OCI-LY7 (cell line): ENCODE results near the gene FOSB. TPM values are rescaled to one million over a fixed set of nuclear protein-coding genes. Genes with fewer than 3 reads are reported as not detected.

Experiments used
- BruUV-seq: library from RNA; stranded (reverse); fragments of 400-500 nt; replicated peaks from 2 replicates; lab custom pipeline; 2021; lab: Mats Ljungman, UMichigan
- CTCF ChIA-PET: fragments of 300-600 bp; sonication (Branson Sonifier 250); formaldehyde crosslinking; loops from one replicate; lab custom pipeline; 2022; ENCODE audit warnings: antibody characterized with exemption; ENCODE audit not compliant: unreplicated experiment; lab: Charles Lee
- POLR2A ChIA-PET: fragments of 300-600 bp; sonication (Branson Sonifier 250); formaldehyde crosslinking; loops from one replicate; lab custom pipeline; 2022; ENCODE audit warnings: antibody characterized with exemption; lab: Charles Lee
- DNase-seq: peaks from one replicate; pipeline ENCODE4 v3.0.0-alpha.2; 2015; ENCODE audit warnings: low spot score
- H2AFZ ChIP-seq: fragments of 200-600 bp; sonication (generic), shearing (Covaris generic); 2 replicates; pipeline ENCODE4 v1.6.1; 2014; ENCODE audit warnings: mild to moderate bottlenecking, antibody characterized with exemption, low read length, moderate library complexity
- H3K27ac ChIP-seq: fragments of 200-600 bp; sonication (generic); 2 replicates; pipeline ENCODE4 v1.5.1; 2014; ENCODE audit warnings: mixed run types, low read depth, mild to moderate bottlenecking, moderate library complexity, low read length, inconsistent platforms; ENCODE audit not compliant: poor library complexity, severe bottlenecking
- H3K36me3 ChIP-seq: fragments of 200-600 bp; sonication (generic); 2 replicates; pipeline ENCODE4 v1.6.1; 2014; ENCODE audit warnings: mild to moderate bottlenecking, antibody characterized with exemption, low read length, moderate library complexity, mixed read lengths; ENCODE audit not compliant: insufficient read depth
- H3K4me1 ChIP-seq: fragments of 200-600 bp; sonication (generic); 2 replicates; pipeline ENCODE4 v1.5.1; 2014; ENCODE audit warnings: mild to moderate bottlenecking, low read length; ENCODE audit not compliant: insufficient read depth, poor library complexity, severe bottlenecking
- H3K4me2 ChIP-seq: fragments of 200-600 bp; sonication (generic); 2 replicates; pipeline ENCODE4 v1.6.1; 2014; ENCODE audit warnings: mild to moderate bottlenecking, low read length
- H3K4me3 ChIP-seq: fragments of 200-600 bp; sonication (generic); 2 replicates; pipeline ENCODE4 v1.5.1; 2014; ENCODE audit warnings: mild to moderate bottlenecking, low read depth, low read length; ENCODE audit not compliant: poor library complexity, severe bottlenecking
- H3K79me2 ChIP-seq: fragments of 200-600 bp; sonication (generic); 2 replicates; pipeline ENCODE4 v1.6.1; 2016; ENCODE audit warnings: low read depth, mild to moderate bottlenecking, low read length, moderate library complexity, mixed read lengths; ENCODE audit not compliant: insufficient read depth
- H3K9me2 ChIP-seq: fragments of 200-600 bp; sonication (generic); 2 replicates; pipeline ENCODE4 v1.6.1; 2016; ENCODE audit warnings: mild to moderate bottlenecking, low read length, mixed read lengths; ENCODE audit not compliant: insufficient read depth
- H3K9me3 ChIP-seq: fragments of 200-600 bp; sonication (generic); 2 replicates; pipeline ENCODE4 v1.6.1; 2014; ENCODE audit warnings: mild to moderate bottlenecking, mixed run types, low read length, mixed read lengths
- H4K20me1 ChIP-seq: fragments of 200-600 bp; sonication (generic); 2 replicates; pipeline ENCODE4 v1.6.1; 2014; ENCODE audit warnings: mild to moderate bottlenecking, antibody characterized with exemption, low read length, moderate library complexity, mixed read lengths; ENCODE audit not compliant: insufficient read depth
- EZH2phosphoT487 ChIP-seq: fragments of 200-600 bp; sonication (generic); IDR thresholded peaks from 2 replicates; pipeline ENCODE4 v1.6.1; 2018; ENCODE audit warnings: low read depth, borderline replicate concordance, mild to moderate bottlenecking, mixed run types, antibody characterized with exemption, low read length, moderate library complexity, mixed read lengths
- intact Hi-C: fragments of 100-400 bp; cut with micrococcal nuclease; formaldehyde crosslinking; loops from one replicate; pipeline ENCODE4 v1.10.0; 2022; ENCODE audit not compliant: unreplicated experiment
- total RNA-seq, 2 experiments: library from RNA; depleted of rRNA in 1 of 2; stranded (reverse); fragments of >200 nt in 1 of 2; shearing (Covaris generic) in 1 of 2; gene quantifications; 2 replicates each; pipeline ENCODE4 v1.2.3, GENCODE V29; 2014 to 2022
- TF ChIP-seq, protein P1 (sequence below): fragments of 200-600 bp; sonication (generic); conservative IDR thresholded peaks from 2 replicates; pipeline ENCODE4 v1.5.1; 2014; ENCODE audit warnings: mild to moderate bottlenecking, antibody characterized with exemption, low read length, moderate library complexity, mixed read lengths

The FOSB gene
- total RNA-seq, 2 experiments from 2014 or later, result 2.3 to 2.4 TPM

GRCh38 chr19:45464274-45464673 lies 3.5 kb upstream of the FOSB start:
- Histone ChIP-seq H4K20me1 (0 out of 2 replicates have a peak, but pooled peaks cover 4% of the 10 kb centered on the region), H3K4me3 (no peak overlapping the region), H3K4me2 (no peak overlapping the region), H3K9me3 (no peaks in the 10 kb centered on the region), H3K79me2 (no peaks in the 10 kb centered on the region; the same call in 1 of the 2 replicates), H3K9me2 (no peaks in the 10 kb centered on the region), H3K4me1 (peaks cover 29% of the 10 kb centered on the region), H2AFZ (no peak overlapping the region), H3K36me3 (no peaks in the 10 kb centered on the region), H3K27ac (no peak overlapping the region)
- TF ChIP-seq EZH2phosphoT487, result no peak
- TF ChIP-seq, protein P1, sequence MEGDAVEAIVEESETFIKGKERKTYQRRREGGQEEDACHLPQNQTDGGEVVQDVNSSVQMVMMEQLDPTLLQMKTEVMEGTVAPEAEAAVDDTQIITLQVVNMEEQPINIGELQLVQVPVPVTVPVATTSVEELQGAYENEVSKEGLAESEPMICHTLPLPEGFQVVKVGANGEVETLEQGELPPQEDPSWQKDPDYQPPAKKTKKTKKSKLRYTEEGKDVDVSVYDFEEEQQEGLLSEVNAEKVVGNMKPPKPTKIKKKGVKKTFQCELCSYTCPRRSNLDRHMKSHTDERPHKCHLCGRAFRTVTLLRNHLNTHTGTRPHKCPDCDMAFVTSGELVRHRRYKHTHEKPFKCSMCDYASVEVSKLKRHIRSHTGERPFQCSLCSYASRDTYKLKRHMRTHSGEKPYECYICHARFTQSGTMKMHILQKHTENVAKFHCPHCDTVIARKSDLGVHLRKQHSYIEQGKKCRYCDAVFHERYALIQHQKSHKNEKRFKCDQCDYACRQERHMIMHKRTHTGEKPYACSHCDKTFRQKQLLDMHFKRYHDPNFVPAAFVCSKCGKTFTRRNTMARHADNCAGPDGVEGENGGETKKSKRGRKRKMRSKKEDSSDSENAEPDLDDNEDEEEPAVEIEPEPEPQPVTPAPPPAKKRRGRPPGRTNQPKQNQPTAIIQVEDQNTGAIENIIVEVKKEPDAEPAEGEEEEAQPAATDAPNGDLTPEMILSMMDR, result no peak
- CTCF ChIA-PET, result no interaction called here
- intact Hi-C loops, result no loop called here
- BruUV-seq, result no TSS peak
- POLR2A ChIA-PET, result no interaction called here
- no peak for DNase-seq

- 0 out of 2 replicates have a peak, but pooled peaks cover 4% of the 10 kb centered on the region for H4K20me1 ChIP-seq
- no peaks in the 10 kb centered on the region for H3K9me3 ChIP-seq
- no peaks in the 10 kb centered on the region for H3K36me3 ChIP-seq
- intact Hi-C loops, result no loop called here
- CTCF ChIA-PET, result no interaction called here
- H3K4me2 ChIP-seq, result no peak overlapping the region
- peaks cover 32% of the 10 kb centered on the region for H3K4me1 ChIP-seq
- H3K9me2 ChIP-seq, result no peaks in the 10 kb centered on the region
- POLR2A ChIA-PET, result no interaction called here
- no peaks in the 10 kb centered on the region; the same call in 1 of the 2 replicates for H3K79me2 ChIP-seq
- no peak overlapping the region for H2AFZ ChIP-seq
- H3K4me3 ChIP-seq, result no peak overlapping the region
- H3K27ac ChIP-seq, result no peak overlapping the region
- no peak for DNase-seq
- no TSS peak for BruUV-seq
- TF ChIP-seq EZH2phosphoT487, result no peak
- TF ChIP-seq, protein P1, result 0 out of 2 replicates have a peak, but pooled peaks have one; percentile 15
These were observed 2.8 kb upstream of the FOSB start for GRCh38 chr19:45464852-45465441.

- BruUV-seq, result no TSS peak
- peak; percentile 27 for DNase-seq
- intact Hi-C loops, result no loop called here
- CTCF ChIA-PET, result no interaction called here
- POLR2A ChIA-PET, result interaction anchor here (0.6 to 1.6 kb wide), 4 partner anchors 10 to 253 kb away, joined by 4 to 6 read pairs (median 6); no protein-coding TSS in a partner anchor
- Histone ChIP-seq H3K27ac (no peak overlapping the region), H4K20me1 (0 out of 2 replicates have a peak, but pooled peaks cover 4% of the 10 kb centered on the region), H3K4me2 (peak overlapping the region; percentile 100), H3K36me3 (no peaks in the 10 kb centered on the region), H3K9me2 (no peaks in the 10 kb centered on the region), H3K4me1 (peaks cover 24% of the 10 kb centered on the region), H3K4me3 (peak overlapping the region; percentile 81), H2AFZ (peak overlapping the region; percentile 74), H3K9me3 (no peaks in the 10 kb centered on the region), H3K79me2 (no peaks in the 10 kb centered on the region; the same call in 1 of the 2 replicates)
- no peak for TF ChIP-seq EZH2phosphoT487
- TF ChIP-seq, protein P1, result 0 out of 2 replicates have a peak, but pooled peaks have one; percentile 46
These were observed 711 bp upstream of the FOSB start for GRCh38 chr19:45467115-45467455.
